Sigmoid colon (tissue), 7 donors: ENCODE results near the gene C1orf226. TPM values are rescaled to one million over a fixed set of nuclear protein-coding genes. Genes with fewer than 3 reads are reported as not detected.
"Not testable (repeated sequence)": the region's sequence is repeated elsewhere in the genome, so short reads cannot be mapped to it uniquely, and the experiment has no call there.

Experiments
- DNase-seq: peaks from one replicate; pipeline ENCODE4 v3.0.0-alpha.2; 2019
- H3K27ac ChIP-seq, 4 donors: fragments of 200-600 bp; sonication (generic); one replicate each; pipeline ENCODE4 v1.5.1; 2016 to 2019; ENCODE audit warnings: mild to moderate bottlenecking in 1 of 4
- H3K27me3 ChIP-seq, 3 donors: fragments of 200-600 bp; sonication (generic); one replicate each; pipeline ENCODE4 v1.5.1; 2019; ENCODE audit warnings: mild to moderate bottlenecking in 1 of 3
- H3K36me3 ChIP-seq, 4 donors: fragments of 200-600 bp; sonication (generic); one replicate each; pipeline ENCODE4 v1.5.1; 2016 to 2019
- H3K4me1 ChIP-seq, 4 donors: fragments of 200-600 bp; sonication (generic); one replicate each; pipeline ENCODE4 v1.5.1; 2017 to 2019
- H3K4me3 ChIP-seq, 4 donors: fragments of 200-600 bp; sonication (generic); one replicate each; pipeline ENCODE4 v1.5.1; 2017 to 2019; ENCODE audit warnings: mild to moderate bottlenecking in 2 of 4, moderate library complexity in 1 of 4
- H3K9me3 ChIP-seq, 4 donors: fragments of 200-600 bp in 3 of 4; sonication (generic) in 3 of 4; one replicate each; pipeline versions ENCODE4 v1.5.1 to v1.6.1; 2013 to 2019
- CTCF ChIP-seq, 4 experiments: fragments of 450-650 bp in 3 of 4; fragments of 200-600 bp in 1 of 4; IDR thresholded peaks; one replicate each; pipeline ENCODE4 v1.5.1; 2016 to 2019; ENCODE audit warnings: antibody characterized with exemption in 4 of 4, mild to moderate bottlenecking in 3 of 4, moderate library complexity in 2 of 4
- EP300 ChIP-seq, 4 donors: sonication (generic); formaldehyde crosslinking; IDR thresholded peaks; one replicate each; pipeline ENCODE4 v1.6.1; 2017; ENCODE audit warnings: antibody characterized with exemption in 4 of 4
- POLR2A ChIP-seq, 2 donors: fragments of 450-650 bp; IDR thresholded peaks; one replicate each; pipeline ENCODE4 v1.6.1; 2016; ENCODE audit warnings: antibody characterized with exemption in 2 of 2, mild to moderate bottlenecking in 2 of 2, moderate library complexity in 2 of 2
- POLR2AphosphoS5 ChIP-seq, 4 donors: sonication (generic); formaldehyde crosslinking; IDR thresholded peaks; one replicate each; pipeline ENCODE4 v1.6.1; 2017; ENCODE audit warnings: antibody characterized with exemption in 4 of 4
- WGBS, 2 donors: extraction: QIAGEN DNeasy Blood & Tissue Kit; methylation state at CpG; one replicate each; pipeline ENCODE4 v1.1.7; 2013; 5-methylcytosine and 5-hydroxymethylcytosine counted together
- intact Hi-C: fragments of 100-400 bp; cut with DNase I; formaldehyde crosslinking; loops from one replicate; pipeline ENCODE4 v1.15.1; 2023
- polyA plus RNA-seq, 3 donors: library from polyadenylated mRNA; stranded (reverse); fragments of 200-250 nt; gene quantifications; one replicate each; pipeline ENCODE4 v1.2.3, GENCODE V29; 2013
- total RNA-seq, 4 donors: library from RNA; depleted of rRNA; stranded (reverse); fragments of >200 nt; gene quantifications; one replicate each; pipeline ENCODE4 v1.1.0, GENCODE V29; 2016
- donor health status: healthy with polysubstance abuse.
- donor health status: Bipolar disorder and iron deficiency.
- donor health status: healthy.

Gene C1orf226
- total and polyA plus RNA-seq, 7 donors = 6.6 to 16.1 (median 13.2) TPM

GRCh38 chr1:162416215-162416614 lies 34.7 kb downstream of the C1orf226 start:
- H3K9me3 ChIP-seq = no peaks in the 10 kb centered on the region
- no peaks in the 10 kb centered on the region for H3K36me3 ChIP-seq
- no peaks in the 10 kb centered on the region for H3K27me3 ChIP-seq
- TF ChIP-seq CTCF (IDR thresholded peaks at IDR 0.05) = no peak
- no peak for TF ChIP-seq POLR2AphosphoS5 (IDR thresholded peaks at IDR 0.05)
- TF ChIP-seq EP300 (IDR thresholded peaks at IDR 0.05) = no peak
- no peak for TF ChIP-seq POLR2A (IDR thresholded peaks at IDR 0.05)
- intact Hi-C loops = no loop called here
- H3K27ac ChIP-seq = no peak overlapping the region
- no peaks in the 10 kb centered on the region for H3K4me1 ChIP-seq
- H3K4me3 ChIP-seq = no peak overlapping the region
- DNase-seq = no peak

DNA sequence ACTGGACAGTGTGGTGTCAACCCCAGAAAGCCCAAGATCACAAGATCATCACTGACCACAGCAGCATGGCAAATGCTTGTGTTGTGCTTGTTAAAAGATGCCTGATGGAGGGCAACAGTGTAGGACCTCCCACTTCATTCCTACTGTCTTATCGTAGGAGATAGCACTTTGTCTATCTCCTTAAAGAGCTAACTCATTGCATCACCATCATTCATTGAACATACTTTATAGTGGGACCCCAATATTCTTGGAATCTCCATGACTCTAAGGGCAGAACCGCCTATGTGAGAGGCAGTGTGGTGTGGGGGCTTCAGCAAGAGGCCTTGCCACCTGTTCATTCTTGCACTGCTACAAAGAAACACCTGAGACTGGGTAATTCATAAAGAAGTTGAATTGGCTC lies 35.4 kb downstream of the C1orf226 start:
- Histone ChIP-seq H3K27ac (no peak overlapping the region), H3K4me1 (no peaks in the 10 kb centered on the region)

DNA sequence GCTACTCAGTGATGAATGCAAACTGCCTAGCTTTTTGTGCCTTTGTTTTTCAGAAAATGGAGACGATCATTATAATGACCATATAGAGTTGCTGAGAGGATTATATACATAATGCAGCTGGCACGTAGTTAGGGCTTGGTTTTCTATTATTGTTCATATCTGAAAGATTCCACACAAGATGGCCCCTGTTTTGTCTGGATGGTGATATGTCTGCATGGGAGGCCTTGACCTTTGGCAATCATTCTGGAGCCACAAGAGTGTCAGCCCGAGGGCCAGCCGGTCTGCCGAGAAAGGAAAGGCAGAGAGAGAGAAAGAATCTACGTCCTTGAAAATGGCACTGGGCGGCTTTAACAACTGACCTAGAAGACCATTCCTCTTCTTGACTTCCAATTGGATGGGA lies 36.1 kb downstream of the C1orf226 start:
- intact Hi-C loops = no loop called here
- Histone ChIP-seq H3K27me3 (no peaks in the 10 kb centered on the region), H3K9me3 (no peaks in the 10 kb centered on the region), H3K36me3 (no peaks in the 10 kb centered on the region), H3K27ac (no peak overlapping the region), H3K4me3 (no peak overlapping the region), H3K4me1 (no peaks in the 10 kb centered on the region)
- no peak for TF ChIP-seq POLR2AphosphoS5 (IDR thresholded peaks at IDR 0.05)
- TF ChIP-seq POLR2A (IDR thresholded peaks at IDR 0.05) = no peak
- TF ChIP-seq CTCF (IDR thresholded peaks at IDR 0.05) = no peak
- TF ChIP-seq EP300 (IDR thresholded peaks at IDR 0.05) = no peak
- WGBS, 2 donors = 92 to 96% methylated on average over 7 of the region's 7 CpGs
- no peak for DNase-seq

More for the DNA sequence above, 35.4 kb downstream of the C1orf226 start:
- 91 to 93% methylated on average over 2 of the region's 2 CpGs for WGBS, 2 donors
- TF ChIP-seq CTCF (IDR thresholded peaks at IDR 0.05) (no peak), POLR2A (IDR thresholded peaks at IDR 0.05) (no peak), POLR2AphosphoS5 (IDR thresholded peaks at IDR 0.05) (no peak), EP300 (IDR thresholded peaks at IDR 0.05) (no peak)
- intact Hi-C loops = no loop called here
- no peaks in the 10 kb centered on the region for H3K27me3 ChIP-seq
- no peak for DNase-seq
- H3K4me3 ChIP-seq = no peak overlapping the region
- H3K36me3 ChIP-seq = no peaks in the 10 kb centered on the region
- H3K9me3 ChIP-seq = no peaks in the 10 kb centered on the region

- H3K4me3 ChIP-seq, intact Hi-C loops, H3K4me1 ChIP-seq, H3K27ac ChIP-seq, DNase-seq, H3K36me3 ChIP-seq, H3K9me3 ChIP-seq, H3K27me3 ChIP-seq: not testable (repeated sequence)
- 55 to 78% methylated on average over 7 of the region's 7 CpGs for WGBS, 2 donors
These were observed 37.1 kb downstream of the C1orf226 start for GRCh38 chr1:162418584-162418983.

DNA sequence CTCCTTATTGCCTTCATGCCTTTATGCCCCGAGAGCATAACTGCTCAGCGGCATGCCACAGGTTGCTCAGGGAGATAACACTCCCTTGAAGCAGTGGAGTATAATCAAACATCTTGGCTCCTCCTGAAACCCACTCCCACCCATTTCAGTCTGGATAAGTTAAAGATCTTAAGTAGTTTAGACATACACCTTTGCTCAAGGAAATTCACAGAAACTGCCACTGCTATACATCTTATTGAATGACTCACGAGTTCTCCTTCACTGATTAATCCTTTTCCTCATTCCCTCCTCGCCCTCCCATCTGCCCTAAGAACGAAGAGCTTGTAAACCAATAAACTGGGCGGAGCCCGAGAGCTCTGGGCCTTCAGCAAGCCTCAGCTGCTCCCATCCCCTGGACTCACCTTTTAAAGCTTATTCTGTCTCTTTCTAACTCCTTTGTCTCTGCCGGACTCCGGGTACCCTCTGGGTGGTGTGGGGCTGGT lies 38.0 kb downstream of the C1orf226 start:
- H3K4me1 ChIP-seq, H3K9me3 ChIP-seq, H3K4me3 ChIP-seq, intact Hi-C loops, DNase-seq, H3K36me3 ChIP-seq, H3K27me3 ChIP-seq, H3K27ac ChIP-seq: not testable (repeated sequence)
- WGBS, 2 donors = 17 to 62% methylated on average over 9 of the region's 9 CpGs

DNA sequence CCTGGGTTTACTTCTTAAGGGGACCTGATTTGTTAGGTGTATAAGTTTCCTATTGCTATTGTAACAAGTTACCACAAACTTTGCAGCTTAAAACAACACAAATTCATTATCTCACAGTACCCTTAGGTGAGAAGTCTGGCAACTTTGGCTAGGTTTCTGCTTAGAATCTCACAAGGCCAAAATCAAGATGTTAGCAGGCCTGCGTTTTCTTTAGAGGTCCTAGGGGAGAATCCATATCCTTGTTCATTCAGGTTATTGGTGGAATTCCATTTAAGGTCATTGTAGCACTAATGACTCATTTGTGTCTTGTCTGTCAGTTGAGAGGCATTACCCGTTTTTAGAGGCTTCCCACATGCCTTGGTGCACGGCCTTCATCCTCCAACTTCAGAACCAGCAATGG lies 38.6 kb downstream of the C1orf226 start:
- Histone ChIP-seq H3K9me3 (no peaks in the 10 kb centered on the region), H3K27me3 (no peaks in the 10 kb centered on the region), H3K27ac (no peak overlapping the region), H3K4me3 (no peak overlapping the region), H3K36me3 (no peaks in the 10 kb centered on the region), H3K4me1 (no peaks in the 10 kb centered on the region)
- TF ChIP-seq POLR2A (IDR thresholded peaks at IDR 0.05) (no peak), CTCF (IDR thresholded peaks at IDR 0.05) (no peak), EP300 (IDR thresholded peaks at IDR 0.05) (no peak), POLR2AphosphoS5 (IDR thresholded peaks at IDR 0.05) (no peak)
- DNase-seq = no peak
- 77 to 87% methylated on average over 3 of the region's 3 CpGs for WGBS, 2 donors
- intact Hi-C loops = no loop called here
